Measurements from ENCODE around the gene SH3BP1.
"Not testable (repeated sequence)": the region's sequence is repeated elsewhere in the genome, so short reads cannot be mapped to it uniquely, and the experiment has no call there.

SH3BP1 gene

DNA sequence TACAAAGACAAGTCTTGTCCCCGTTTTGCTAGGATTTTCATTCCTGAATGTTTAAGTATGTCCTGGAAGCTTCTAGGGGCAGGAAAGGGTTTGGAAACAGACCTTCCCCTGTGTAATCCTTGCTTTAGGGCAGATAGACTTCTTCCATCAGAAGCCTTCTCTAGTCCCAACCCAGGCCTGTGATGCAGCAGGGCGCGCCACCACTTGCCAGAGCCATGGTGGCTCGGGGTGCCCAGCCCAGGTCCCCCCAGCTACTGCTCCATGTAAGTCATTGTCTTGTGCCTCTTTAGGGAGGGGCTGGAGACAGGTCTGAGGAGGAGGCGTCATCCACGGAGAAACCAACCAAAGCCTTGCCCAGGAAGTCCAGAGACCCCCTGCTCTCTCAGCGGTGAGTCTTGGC is 50.9 kb downstream of the SH3BP1 start:
- no peak overlapping the region for H3K27ac ChIP-seq
- no peak for TF ChIP-seq ZFX (IDR thresholded peaks at IDR 0.05; ENCODE audit: borderline replicate concordance)
- TF ChIP-seq, protein P1, sequence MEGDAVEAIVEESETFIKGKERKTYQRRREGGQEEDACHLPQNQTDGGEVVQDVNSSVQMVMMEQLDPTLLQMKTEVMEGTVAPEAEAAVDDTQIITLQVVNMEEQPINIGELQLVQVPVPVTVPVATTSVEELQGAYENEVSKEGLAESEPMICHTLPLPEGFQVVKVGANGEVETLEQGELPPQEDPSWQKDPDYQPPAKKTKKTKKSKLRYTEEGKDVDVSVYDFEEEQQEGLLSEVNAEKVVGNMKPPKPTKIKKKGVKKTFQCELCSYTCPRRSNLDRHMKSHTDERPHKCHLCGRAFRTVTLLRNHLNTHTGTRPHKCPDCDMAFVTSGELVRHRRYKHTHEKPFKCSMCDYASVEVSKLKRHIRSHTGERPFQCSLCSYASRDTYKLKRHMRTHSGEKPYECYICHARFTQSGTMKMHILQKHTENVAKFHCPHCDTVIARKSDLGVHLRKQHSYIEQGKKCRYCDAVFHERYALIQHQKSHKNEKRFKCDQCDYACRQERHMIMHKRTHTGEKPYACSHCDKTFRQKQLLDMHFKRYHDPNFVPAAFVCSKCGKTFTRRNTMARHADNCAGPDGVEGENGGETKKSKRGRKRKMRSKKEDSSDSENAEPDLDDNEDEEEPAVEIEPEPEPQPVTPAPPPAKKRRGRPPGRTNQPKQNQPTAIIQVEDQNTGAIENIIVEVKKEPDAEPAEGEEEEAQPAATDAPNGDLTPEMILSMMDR (IDR thresholded peaks at IDR 0.05) = no peak

DNA sequence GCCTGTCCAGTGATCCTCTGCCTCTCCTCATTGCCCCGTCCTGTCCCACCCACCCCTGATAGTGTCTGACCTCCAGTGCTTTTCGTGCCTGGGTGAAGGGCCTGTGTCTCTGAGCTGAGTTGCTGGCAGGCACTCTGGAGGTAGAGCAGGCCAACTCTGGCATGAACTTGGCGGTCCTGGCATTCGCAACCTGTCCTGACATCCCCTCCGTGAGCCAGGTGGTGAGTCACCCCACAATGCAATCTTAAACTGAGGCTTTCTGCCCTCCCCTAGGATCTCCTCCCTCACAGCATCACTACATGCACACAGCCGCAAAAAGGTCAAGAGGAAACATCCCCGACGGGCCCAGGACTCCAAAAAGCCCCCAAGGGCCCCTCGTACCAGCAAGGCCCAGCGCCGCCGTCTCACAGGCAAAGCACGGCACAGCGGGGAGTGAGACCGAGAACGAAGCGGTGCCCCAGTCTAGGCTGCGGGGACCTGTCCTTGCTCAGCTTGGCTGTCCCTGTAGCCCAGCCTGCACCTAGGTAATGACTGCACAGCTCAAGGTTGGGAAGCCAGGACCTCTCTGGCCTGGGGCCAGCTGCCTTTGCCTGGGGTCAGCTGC is 51.5 kb downstream of the SH3BP1 start:
- TF ChIP-seq, protein P1 (IDR thresholded peaks at IDR 0.05) = no peak
- TF ChIP-seq ZFX (IDR thresholded peaks at IDR 0.05; ENCODE audit: borderline replicate concordance) = no peak
- no peak overlapping the region for H3K27ac ChIP-seq

DNA sequence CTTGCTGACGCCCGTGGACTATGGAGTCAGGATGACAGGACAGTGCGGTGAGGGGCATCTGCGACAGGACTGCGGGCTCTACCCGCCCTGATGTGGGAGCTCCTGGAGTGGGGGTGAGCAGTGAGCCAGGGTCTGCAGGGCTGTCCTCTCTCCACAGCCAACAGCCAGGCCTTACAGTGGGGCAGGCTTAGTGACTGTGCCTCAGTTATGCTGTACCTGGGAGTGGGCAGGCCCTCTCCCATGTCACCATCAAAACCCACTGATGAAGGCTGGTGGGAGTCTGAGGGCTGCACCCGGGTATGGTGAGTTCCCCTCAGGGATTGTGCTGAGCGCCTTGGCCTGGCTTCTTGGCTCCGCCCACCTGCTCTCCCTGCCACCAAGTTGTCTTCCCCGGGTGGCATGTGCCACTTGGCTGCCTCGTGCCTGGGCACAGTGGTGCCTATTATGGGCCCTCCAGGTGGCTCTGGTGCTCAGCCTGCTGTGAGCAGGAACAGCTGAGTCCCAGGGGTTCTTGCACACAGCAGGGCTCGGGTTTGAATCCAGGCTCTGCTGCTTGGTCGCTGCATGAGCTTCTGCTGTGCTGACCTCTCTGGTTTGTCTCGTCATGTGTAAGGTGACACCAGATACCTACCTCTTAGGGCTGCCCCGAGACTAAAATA is 53.3 kb downstream of the SH3BP1 start:
- H3K27ac ChIP-seq = no peak overlapping the region
- no peak for TF ChIP-seq ZFX (IDR thresholded peaks at IDR 0.05; ENCODE audit: borderline replicate concordance)
- TF ChIP-seq, protein P1 (IDR thresholded peaks at IDR 0.05) = no peak

DNA sequence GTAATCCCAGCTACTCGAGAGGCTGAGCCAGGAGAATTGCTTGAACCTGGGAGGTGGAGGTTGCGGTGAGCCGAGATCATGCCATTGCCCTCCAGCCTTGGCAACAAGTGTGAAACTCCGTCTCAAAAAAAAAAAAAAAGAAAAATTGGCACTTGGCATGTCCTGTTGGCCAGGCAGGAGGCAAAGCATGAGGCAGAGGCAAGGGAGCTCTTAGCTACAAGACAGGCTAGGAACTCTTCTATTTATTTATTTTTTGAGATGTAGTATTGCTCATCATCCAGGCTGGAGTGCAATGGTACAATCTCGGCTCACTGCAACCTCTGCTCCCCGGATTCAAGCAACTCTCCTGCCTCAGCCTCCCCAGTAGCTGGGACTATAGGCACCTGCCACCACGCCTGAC is 54.7 kb downstream of the SH3BP1 start:
- not testable (repeated sequence) for H3K27ac ChIP-seq

DNA sequence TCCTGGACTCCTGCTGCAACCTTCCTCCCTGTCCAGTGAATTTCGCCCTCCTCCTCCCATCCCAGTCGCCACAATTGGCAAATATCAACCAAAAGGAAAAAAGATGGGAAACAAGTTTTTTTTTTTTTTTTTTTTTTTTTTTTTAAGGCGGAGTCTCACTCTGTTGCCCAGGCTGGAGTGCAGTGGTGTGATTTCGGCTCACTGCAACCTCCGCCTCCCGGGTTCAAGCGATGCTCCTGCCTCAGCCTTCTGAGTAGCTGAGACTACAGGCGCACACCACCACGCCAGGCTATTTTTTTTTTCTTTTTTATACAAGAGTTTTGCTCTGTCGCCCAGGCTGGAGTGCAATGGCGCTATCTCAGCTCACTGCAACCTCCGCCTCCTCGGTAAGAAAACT is 56.8 kb downstream of the SH3BP1 start:
- peak overlapping the region; percentile 76 for H3K27ac ChIP-seq

DNA sequence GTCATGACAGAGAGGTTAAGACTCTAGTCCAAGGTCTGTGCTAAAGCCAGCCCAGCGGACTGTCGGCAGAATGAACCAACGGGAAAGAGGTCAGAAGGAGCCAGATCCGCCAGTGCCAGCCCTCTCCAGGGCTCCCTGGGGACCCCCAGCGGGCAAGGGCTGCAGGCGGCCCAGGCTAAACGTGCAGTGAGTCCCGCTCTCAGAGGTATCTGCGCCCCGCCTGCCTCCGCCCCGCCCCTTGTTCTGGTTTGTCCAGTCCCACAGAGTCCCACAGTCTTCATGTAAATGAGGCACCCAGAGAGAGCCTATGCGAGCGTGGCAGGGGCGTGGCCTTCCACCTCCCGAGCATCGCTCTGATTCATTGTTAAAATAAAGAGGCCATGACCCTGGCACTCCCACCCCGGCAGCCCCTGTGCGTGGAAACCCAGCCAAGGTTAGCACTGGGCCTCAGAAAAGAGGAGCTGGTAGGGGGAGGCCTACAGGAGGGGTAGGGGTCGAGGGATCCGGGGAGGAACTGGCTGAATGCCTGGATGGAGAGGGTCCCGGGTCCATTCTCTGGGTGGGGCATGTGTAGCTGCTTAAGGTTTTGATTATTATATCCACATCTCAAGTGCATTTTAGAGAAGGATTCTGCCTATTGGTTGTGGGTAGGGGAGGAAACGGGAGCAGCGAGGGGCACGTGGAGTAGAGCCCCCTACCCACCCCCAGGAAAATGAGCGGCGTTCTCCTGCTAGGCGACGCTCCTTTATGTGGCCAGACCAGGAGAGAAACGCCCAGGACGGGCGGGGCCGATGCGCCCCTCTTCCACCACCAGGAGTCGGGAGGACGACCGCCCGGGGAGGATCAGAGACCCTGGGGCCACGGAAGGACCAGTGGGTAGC is 57.4 kb downstream of the SH3BP1 start, which contains the start of gene TRIOBP:
TSS of gene TRIOBP (plus strand) at position 392 of the 881 bp plus-strand sequence. CDS start 4,318 bp downstream, outside the sequence.
- peak within 1 kb of the TSS; percentile 76 for H3K27ac ChIP-seq
- TF ChIP-seq, protein P1 (IDR thresholded peaks at IDR 0.05) = peak; percentile 86
- no peak for TF ChIP-seq ZFX (IDR thresholded peaks at IDR 0.05; ENCODE audit: borderline replicate concordance)

DNA sequence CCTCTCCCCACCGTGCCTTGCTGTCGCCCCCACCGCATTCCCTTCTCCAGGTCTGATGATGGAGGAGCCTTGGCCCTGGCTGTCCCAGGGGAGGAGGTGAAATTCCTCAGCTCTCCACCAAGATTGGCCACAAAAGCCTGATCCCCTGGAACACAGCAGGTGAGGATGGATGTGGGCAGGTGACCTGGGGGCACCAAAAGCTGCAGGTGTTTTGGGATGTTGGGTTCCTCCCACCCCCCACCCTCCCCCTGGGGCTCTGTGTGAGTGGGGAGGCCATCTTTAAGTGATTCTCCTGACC is 58.0 kb downstream of the SH3BP1 start:
- TF ChIP-seq ZFX (IDR thresholded peaks at IDR 0.05; ENCODE audit: borderline replicate concordance) = no peak
- TF ChIP-seq, protein P1 (IDR thresholded peaks at IDR 0.05) = no peak
- H3K27ac ChIP-seq = peak overlapping the region; percentile 76

DNA sequence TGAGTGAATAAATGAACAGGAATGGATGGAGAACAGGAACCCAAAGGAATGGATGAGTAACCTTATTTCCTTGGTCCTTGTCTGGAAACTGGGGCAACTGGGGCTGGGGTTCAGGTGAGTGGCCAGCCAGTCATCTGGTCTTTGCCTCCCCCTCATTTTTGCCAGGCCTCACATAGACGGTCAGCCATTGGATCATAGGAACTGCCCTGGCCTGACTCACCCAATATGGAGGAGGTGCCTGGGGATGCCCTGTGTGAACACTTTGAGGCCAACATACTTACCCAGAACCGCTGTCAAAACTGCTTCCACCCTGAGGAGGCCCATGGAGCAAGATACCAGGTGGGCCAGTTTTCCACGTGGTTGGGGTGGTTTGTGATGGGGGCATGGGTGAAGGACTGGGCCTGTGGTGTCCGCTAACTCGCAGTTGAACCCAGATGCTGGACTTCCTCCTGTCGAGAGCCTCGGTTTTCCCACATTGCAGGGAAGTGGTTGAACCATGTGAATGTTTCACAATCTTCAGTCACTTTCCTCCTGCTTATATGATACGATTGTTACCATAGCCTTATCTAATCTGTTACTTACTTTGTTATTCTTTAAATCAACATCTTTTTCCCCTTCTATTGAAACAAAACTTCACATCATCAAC is 61.8 kb downstream of the SH3BP1 start:
- TF ChIP-seq, protein P1 (IDR thresholded peaks at IDR 0.05) = no peak
- TF ChIP-seq ZFX (IDR thresholded peaks at IDR 0.05; ENCODE audit: borderline replicate concordance) = no peak
- H3K27ac ChIP-seq = no peak overlapping the region

Measured in 22Rv1 (cell line).